HFFc6 (cell line): Measurements from ENCODE around the gene CORIN. TPM values are rescaled to one million over a fixed set of nuclear protein-coding genes. Genes with fewer than 3 reads are reported as not detected.
"Not testable (repeated sequence)": the region's sequence is repeated elsewhere in the genome, so short reads cannot be mapped to it uniquely, and the experiment has no call there.

Source experiments
- DNase-seq: peaks from one replicate; pipeline ENCODE4 v3.0.0-alpha.2; 2018
- H3K27ac Mint-ChIP-seq: 2 replicates; pipeline ENCODE4 v1.8.0; 2020; ENCODE audit warnings: mild to moderate bottlenecking, mixed read lengths
- H3K27me3 Mint-ChIP-seq: 2 replicates; pipeline ENCODE4 v1.8.0; 2021; ENCODE audit warnings: mild to moderate bottlenecking, moderate library complexity, mixed read lengths; ENCODE audit not compliant: insufficient read depth
- H3K36me3 Mint-ChIP-seq: 2 replicates; pipeline ENCODE4 v1.8.0; 2021; ENCODE audit warnings: low read depth, mixed read lengths
- H3K4me1 Mint-ChIP-seq: 2 replicates; pipeline ENCODE4 v1.8.0; 2020; ENCODE audit warnings: low read depth, mixed read lengths
- H3K4me3 Mint-ChIP-seq: 2 replicates; pipeline ENCODE4 v1.8.0; 2020; ENCODE audit warnings: mild to moderate bottlenecking, moderate library complexity, mixed read lengths
- H3K9me3 Mint-ChIP-seq: 2 replicates; pipeline ENCODE4 v1.8.0; 2020; ENCODE audit warnings: mild to moderate bottlenecking, mixed read lengths
- CTCF ChIP-seq: fragments of 200-600 bp; sonication (generic); IDR thresholded peaks from 2 replicates; pipeline ENCODE4 v1.5.0; 2021; ENCODE audit warnings: antibody characterized with exemption, mild to moderate bottlenecking
- total RNA-seq, 6 experiments: library from RNA; stranded (reverse); fragmentation: NEBNext Ultra II Directional; extraction: Animal tissue kit (Norgen Biotek cat#: 25700); gene quantifications; 2 replicates in 1 of 6; 3 replicates in 5 of 6; pipeline ENCODE4 v1.2.3, GENCODE V29; 2021

The CORIN gene
- total RNA-seq, 6 experiments from 2014 or later = 0.07 to 1.0 (median 0.31) TPM

- Mint-ChIP-seq H3K27me3 (no peaks in the 10 kb centered on the region), H3K9me3 (no peaks in the 10 kb centered on the region), H3K4me3 (no peak overlapping the region), H3K27ac (no peak overlapping the region), H3K36me3 (no peaks in the 10 kb centered on the region), H3K4me1 (no peaks in the 10 kb centered on the region)
- DNase-seq = no peak
- TF ChIP-seq CTCF = no peak
Observed at GRCh38 chr4:47776353-47776752, 61.5 kb downstream of the CORIN start.

- no peak for TF ChIP-seq CTCF
- H3K9me3 Mint-ChIP-seq = no peaks in the 10 kb centered on the region
- no peak for DNase-seq
Observed at GRCh38 chr4:47774079-47774478, 63.8 kb downstream of the CORIN start.

GRCh38 chr4:47771020-47771419, 66.8 kb downstream of the CORIN start:
- Mint-ChIP-seq H3K27ac (no peak overlapping the region), H3K9me3 (no peaks in the 10 kb centered on the region), H3K36me3 (no peaks in the 10 kb centered on the region), H3K4me3 (no peak overlapping the region), H3K27me3 (peaks cover 4% of the 10 kb centered on the region; the same call in 1 of the 2 replicates), H3K4me1 (no peaks in the 10 kb centered on the region)
- TF ChIP-seq CTCF = no peak
- DNase-seq = no peak

More at GRCh38 chr4:47774079-47774478, 63.8 kb downstream of the CORIN start:
- no peak overlapping the region for H3K27ac Mint-ChIP-seq
- H3K36me3 Mint-ChIP-seq = no peaks in the 10 kb centered on the region
- H3K4me3 Mint-ChIP-seq = no peak overlapping the region
- no peaks in the 10 kb centered on the region for H3K4me1 Mint-ChIP-seq
- no peaks in the 10 kb centered on the region for H3K27me3 Mint-ChIP-seq

- H3K27ac Mint-ChIP-seq, H3K9me3 Mint-ChIP-seq, H3K4me3 Mint-ChIP-seq, H3K36me3 Mint-ChIP-seq, H3K4me1 Mint-ChIP-seq, H3K27me3 Mint-ChIP-seq, DNase-seq: not testable (repeated sequence)
Observed at GRCh38 chr4:47767956-47768355, 69.9 kb downstream of the CORIN start.

GRCh38 chr4:47763279-47763678, 74.6 kb downstream of the CORIN start:
- H3K27me3 Mint-ChIP-seq = peaks cover 6% of the 10 kb centered on the region; the same call in 1 of the 2 replicates
- H3K36me3 Mint-ChIP-seq = no peaks in the 10 kb centered on the region
- DNase-seq = no peak
- TF ChIP-seq CTCF = no peak
- no peak overlapping the region for H3K4me3 Mint-ChIP-seq
- H3K9me3 Mint-ChIP-seq = no peaks in the 10 kb centered on the region
- H3K27ac Mint-ChIP-seq = no peak overlapping the region
- no peaks in the 10 kb centered on the region for H3K4me1 Mint-ChIP-seq

GRCh38 chr4:47762376-47763266, 75.2 kb downstream of the CORIN start:
- H3K9me3 Mint-ChIP-seq = no peaks in the 10 kb centered on the region
- no peak for TF ChIP-seq CTCF
- H3K36me3 Mint-ChIP-seq = no peaks in the 10 kb centered on the region
- H3K27me3 Mint-ChIP-seq = peaks cover 2% of the 10 kb centered on the region; the same call in 1 of the 2 replicates
- H3K4me3 Mint-ChIP-seq = no peak overlapping the region
- no peak overlapping the region for H3K27ac Mint-ChIP-seq
- H3K4me1 Mint-ChIP-seq = no peaks in the 10 kb centered on the region
- DNase-seq = no peak

- H3K9me3 Mint-ChIP-seq = peaks cover 10% of the 10 kb centered on the region
- H3K4me3 Mint-ChIP-seq, H3K27ac Mint-ChIP-seq, H3K4me1 Mint-ChIP-seq, H3K36me3 Mint-ChIP-seq, H3K27me3 Mint-ChIP-seq, DNase-seq: not testable (repeated sequence)
Observed at GRCh38 chr4:47753316-47753715, 84.6 kb downstream of the CORIN start.
